ENCODE data around the gene IFNAR2. TPM values are rescaled to one million over a fixed set of nuclear protein-coding genes. Genes with fewer than 3 reads are reported as not detected.
"Not testable (repeated sequence)": the region's sequence is repeated elsewhere in the genome, so short reads cannot be mapped to it uniquely, and the experiment has no call there.

Gene IFNAR2
- total RNA-seq, 1 donor from 2014 or later, result 34.5 TPM

GRCh38 chr21:33214056-33214455 lies 15.7 kb upstream of the IFNAR2 start:
- Histone ChIP-seq H3K9me3 (no peaks in the 10 kb centered on the region), H3K27me3 (ENCODE audit: low read depth) (no peaks in the 10 kb centered on the region), H3K4me1 (peaks cover 35% of the 10 kb centered on the region), H3K4me3 (no peak overlapping the region), H3K27ac (no peak overlapping the region), H3K36me3 (no peaks in the 10 kb centered on the region)
- ATAC-seq, result no peak
- intact Hi-C loops (cut with DNase I), result no loop called here
- DNase-seq, result no peak
- no peak for TF ChIP-seq CTCF (IDR thresholded peaks at IDR 0.05)

- no peaks in the 10 kb centered on the region for H3K36me3 ChIP-seq
- ATAC-seq (no peak), DNase-seq (no peak)
- H3K4me1 ChIP-seq, result peaks cover 27% of the 10 kb centered on the region
- no peak for TF ChIP-seq CTCF (IDR thresholded peaks at IDR 0.05)
- no peaks in the 10 kb centered on the region for H3K27me3 ChIP-seq (ENCODE audit: low read depth)
- H3K9me3 ChIP-seq, result no peaks in the 10 kb centered on the region
- intact Hi-C loops (cut with DNase I), result no loop called here
- peak overlapping the region; percentile 80 for H3K27ac ChIP-seq
- no peak overlapping the region for H3K4me3 ChIP-seq
Observed at GRCh38 chr21:33217138-33217520, 12.6 kb upstream of the IFNAR2 start.

GRCh38 chr21:33219300-33219699 lies 10.4 kb upstream of the IFNAR2 start:
- no peak for ATAC-seq
- Histone ChIP-seq H3K9me3 (no peaks in the 10 kb centered on the region), H3K36me3 (no peaks in the 10 kb centered on the region), H3K4me1 (peaks cover 21% of the 10 kb centered on the region), H3K4me3 (no peak overlapping the region), H3K27ac (no peak overlapping the region), H3K27me3 (ENCODE audit: low read depth) (no peaks in the 10 kb centered on the region)
- TF ChIP-seq CTCF (IDR thresholded peaks at IDR 0.05), result no peak
- intact Hi-C loops (cut with DNase I), result no loop called here
- DNase-seq, result no peak

- DNase-seq (no peak), ATAC-seq (no peak)
- H3K27ac ChIP-seq, result no peak overlapping the region
- no peak for TF ChIP-seq CTCF (IDR thresholded peaks at IDR 0.05)
- intact Hi-C loops (cut with DNase I), result no loop called here
- H3K27me3 ChIP-seq (ENCODE audit: low read depth), result no peaks in the 10 kb centered on the region
- no peaks in the 10 kb centered on the region for H3K36me3 ChIP-seq
- H3K4me3 ChIP-seq, result no peak overlapping the region
- H3K9me3 ChIP-seq, result no peaks in the 10 kb centered on the region
- peaks cover 16% of the 10 kb centered on the region for H3K4me1 ChIP-seq
Observed at GRCh38 chr21:33219954-33220353, 9.8 kb upstream of the IFNAR2 start.

GRCh38 chr21:33225376-33225775 lies 4.4 kb upstream of the IFNAR2 start:
- DNase-seq; H3K27ac ChIP-seq; H3K27me3 ChIP-seq (ENCODE audit: low read depth); intact Hi-C loops (cut with DNase I); H3K9me3 ChIP-seq; ATAC-seq; H3K36me3 ChIP-seq; H3K4me3 ChIP-seq: not testable (repeated sequence)
- peaks cover 11% of the 10 kb centered on the region for H3K4me1 ChIP-seq

- intact Hi-C loops (cut with DNase I), result no loop called here
- no peak overlapping the region for H3K4me3 ChIP-seq
Observed at GRCh38 chr21:33228455-33228854, 1.3 kb upstream of the IFNAR2 start.

More at GRCh38 chr21:33228455-33228854, 1.3 kb upstream of the IFNAR2 start:
- DNase-seq (no peak), ATAC-seq (no peak)
- H3K4me1 ChIP-seq, result peaks cover 32% of the 10 kb centered on the region
- H3K27ac ChIP-seq, result no peak overlapping the region
- no peaks in the 10 kb centered on the region for H3K27me3 ChIP-seq (ENCODE audit: low read depth)
- no peak for TF ChIP-seq CTCF (IDR thresholded peaks at IDR 0.05)
- no peaks in the 10 kb centered on the region for H3K36me3 ChIP-seq
- H3K9me3 ChIP-seq, result no peaks in the 10 kb centered on the region
